ENCODE data around the gene P2RY11.

The P2RY11 gene

DNA sequence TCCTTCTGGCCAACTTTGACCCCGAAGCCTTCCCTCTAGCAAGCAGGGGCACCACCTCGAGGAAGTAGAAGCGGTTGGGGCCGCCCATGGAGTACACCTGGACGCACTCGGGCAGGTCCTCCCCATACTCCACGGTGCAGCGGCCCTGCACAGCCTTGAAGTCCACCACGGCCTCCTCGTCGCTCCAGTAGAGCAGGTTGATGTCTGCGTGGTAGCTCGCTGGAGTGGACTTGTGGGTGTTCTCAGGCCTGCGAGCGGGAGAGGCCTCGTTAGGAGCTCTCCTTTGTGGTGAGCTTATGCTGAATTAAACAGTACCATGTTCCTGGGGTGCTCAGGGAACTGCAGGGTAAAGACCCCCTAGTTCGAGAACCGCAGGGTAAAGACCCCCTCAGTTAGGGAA, 30.5 kb downstream of the P2RY11 start:
- no peak for DNase-seq

DNA sequence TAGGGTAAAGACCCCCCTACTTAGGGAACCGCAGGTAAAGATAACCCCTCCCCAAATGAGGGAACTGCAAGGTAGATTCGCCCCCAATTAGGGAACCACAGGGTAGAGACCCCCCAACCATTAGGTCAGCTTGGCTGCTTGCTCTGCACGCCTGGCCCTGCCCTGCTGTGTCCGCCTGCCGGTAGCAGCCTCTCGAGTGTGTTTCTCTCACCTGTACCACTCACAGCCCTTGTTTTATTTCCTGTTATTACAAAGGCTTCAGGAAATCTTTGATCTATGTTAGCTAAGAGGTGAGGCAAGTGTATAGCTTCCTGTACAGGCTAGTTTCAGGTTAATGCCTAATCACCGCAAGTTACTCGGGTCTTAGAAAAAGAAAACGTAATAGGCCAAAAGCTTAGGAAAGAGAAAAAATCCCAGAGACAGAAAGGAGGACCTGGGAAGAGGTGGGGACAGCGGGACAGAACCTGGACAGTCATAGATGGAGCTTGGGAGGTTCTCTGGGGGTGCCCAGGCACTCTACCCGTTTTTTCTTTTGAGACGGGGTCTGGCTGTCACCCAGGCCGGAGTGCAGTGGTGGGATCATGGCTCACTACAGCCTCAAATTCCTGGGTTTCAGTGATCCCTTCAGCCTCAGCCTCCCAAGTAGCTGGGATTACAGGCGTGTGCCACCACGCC, 31.3 kb downstream of the P2RY11 start:
- DNase-seq, result no peak

DNA sequence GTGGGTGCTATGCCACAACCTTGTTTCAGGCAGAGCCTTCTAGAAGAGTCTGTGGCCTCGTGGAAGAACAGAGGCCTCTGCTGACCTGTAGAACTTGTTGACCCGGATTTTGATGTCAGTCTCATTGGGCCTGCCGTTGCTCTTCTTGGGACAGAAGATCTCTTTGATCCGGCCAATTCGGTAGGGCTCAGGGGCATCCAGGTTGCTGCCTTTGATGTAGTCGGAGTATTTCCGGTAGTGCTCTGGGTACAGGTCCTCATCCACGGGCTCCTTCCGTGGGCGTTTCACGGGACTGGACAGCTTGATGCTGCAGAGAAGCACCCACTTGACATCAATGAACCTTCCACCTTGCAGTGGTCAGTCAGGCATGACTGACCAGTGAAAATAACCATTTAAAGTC, 32.2 kb downstream of the P2RY11 start:
- DNase-seq, result no peak

DNA sequence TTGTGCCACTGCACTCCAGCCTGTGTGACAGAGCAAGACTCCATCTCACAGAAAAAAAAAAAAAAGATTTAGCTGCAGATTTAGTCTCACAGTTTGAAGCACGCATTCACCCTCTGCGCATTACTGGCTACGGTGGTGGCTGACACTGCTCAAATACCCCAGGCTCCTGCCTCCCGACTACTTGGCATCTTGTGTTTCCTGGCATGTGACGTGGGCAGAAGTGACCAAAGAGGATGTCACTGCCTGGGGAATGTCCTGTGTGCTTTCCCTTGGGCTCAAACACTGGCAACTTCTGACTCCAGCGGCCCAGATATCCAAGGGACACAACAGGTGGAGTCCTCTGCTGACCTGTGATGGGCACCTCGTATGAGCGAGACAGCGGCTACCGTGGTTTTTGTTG, 32.9 kb downstream of the P2RY11 start:
- DNase-seq, result no peak

DNA sequence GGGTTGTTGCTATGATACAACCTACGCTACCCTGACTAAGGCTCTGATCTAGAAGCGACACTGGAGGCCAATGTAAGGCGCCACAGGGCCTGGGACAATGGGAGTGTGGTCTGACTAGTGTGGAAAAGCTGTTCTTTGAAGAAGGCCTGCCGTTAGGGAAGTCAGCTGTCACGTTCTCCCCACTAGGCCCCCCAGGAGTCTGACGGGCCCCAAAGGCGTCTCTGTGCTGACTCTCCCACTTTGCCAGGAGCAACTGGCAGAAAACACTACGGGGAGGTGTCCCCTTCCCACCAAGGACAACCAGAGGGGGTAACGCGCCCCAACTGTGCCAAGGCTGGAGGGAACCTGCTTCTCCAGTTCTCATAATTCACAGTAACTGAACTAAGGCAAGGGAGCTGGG, 33.5 kb downstream of the P2RY11 start:
- no peak for DNase-seq

DNA sequence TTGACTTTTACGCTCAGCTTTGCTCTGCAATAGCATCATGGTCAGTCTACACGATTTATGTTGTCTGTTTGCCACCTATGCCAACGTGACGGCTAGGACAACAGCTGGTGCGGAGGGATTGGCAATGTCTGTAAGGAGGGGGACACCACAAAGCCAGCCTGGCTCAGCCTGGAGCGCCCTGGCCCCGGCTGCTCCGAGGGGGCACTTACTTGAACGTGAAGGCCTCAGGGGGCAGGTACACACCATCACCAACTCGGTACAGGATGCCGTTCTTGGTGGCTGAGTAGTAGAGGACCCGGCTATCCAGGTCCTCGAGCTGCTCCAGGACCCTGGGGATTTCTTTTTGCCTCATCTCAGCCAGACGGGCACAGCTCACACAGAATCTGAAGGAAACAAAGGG, 34.6 kb downstream of the P2RY11 start:
- DNase-seq, result no peak

DNA sequence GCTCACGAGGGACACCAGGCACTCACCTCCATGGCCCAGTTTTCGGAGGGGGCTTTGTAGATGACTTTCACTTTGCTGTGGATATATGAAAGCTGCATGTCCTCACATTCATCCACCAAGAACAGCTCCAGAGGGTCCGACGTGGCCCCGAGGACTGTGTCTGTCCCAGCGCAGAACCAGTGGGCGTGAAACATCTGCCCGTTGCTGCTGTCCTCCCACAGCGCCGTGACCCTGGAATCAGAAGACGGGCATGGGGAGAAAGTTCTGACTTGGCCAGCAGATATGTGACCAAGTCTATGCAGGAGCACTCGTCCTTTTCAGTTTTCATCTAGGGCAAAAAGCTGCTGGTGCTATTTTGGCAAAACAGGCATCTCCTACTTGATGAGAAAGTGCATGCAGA, 37.9 kb downstream of the P2RY11 start:
- no peak for DNase-seq

DNA sequence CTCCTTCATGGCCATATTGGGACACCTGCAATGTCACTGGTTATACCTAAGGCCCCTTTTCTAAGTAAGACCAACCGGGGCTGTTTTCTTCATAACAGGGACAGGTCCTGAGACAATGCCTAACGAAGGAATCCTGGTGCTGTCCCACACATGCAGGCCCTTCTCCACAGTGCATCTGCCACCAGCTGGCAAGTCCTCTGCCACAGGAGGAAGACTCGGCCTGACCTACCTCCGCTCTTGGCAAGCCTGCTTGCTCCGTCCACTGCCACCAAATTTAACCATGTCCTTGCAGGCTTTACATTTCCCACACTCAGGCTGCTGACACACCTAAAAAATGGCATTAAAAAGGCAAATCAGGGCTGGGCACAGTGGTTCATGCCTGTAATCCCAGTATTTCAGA, 40.0 kb downstream of the P2RY11 start:
- DNase-seq, result no peak

DNA sequence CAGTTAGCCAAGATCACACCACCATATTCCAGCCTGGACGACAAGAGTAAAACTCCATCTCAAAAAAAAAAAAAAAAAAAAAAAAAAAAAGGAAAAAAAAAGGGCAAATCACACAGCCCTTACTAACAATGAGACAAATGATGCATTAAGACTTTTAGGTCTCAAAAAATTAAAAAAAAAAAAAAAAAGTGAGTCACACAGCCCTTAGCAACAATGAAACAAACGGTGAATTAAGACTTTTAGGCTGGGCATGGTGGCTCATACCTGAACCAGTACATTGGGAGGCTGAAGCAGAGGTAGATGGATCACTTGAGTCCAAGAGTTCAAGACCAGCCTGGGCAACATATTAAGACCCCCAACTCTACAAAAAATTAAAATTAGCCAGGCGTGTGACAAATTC, 40.6 kb downstream of the P2RY11 start:
- DNase-seq, result no peak

DNA sequence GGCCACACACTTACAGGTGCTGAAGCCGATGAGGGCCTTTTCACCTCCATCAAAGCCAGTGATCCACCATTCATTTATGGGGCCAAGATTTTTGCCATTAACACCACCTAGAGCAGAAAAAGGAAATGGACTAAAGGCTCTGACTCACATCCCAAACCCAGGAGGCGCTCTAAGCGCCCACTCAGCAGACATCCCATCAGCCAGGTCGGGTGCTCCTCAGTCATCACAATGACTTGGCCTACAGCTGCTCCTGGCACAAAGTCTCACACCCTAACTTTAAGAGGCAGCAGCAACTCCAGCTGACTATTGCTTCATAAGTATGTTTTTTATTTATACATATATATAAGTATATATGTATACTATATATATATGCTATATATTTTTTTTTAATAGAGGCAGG, 44.3 kb downstream of the P2RY11 start:
- DNase-seq, result no peak

DNA sequence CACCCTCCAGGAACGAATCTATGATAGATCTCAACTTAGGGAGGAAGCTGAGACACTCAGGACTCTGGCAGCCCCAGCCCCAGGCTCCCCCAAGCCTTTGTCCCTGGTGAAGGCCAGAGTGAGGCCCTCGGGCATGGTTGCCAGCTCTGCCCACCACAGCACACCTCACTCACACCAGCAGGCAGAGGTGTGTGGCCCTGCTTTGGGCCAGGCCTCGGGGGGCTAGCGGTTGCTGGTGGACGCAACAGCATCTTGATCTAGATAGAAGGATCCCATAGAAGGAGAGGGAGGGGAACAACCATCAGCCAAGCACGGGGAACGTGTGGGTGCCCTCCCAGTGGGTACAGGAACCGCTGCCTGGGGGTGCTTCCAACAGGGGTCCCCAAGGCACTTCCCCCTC, 46.6 kb downstream of the P2RY11 start:
- no peak for DNase-seq

DNA sequence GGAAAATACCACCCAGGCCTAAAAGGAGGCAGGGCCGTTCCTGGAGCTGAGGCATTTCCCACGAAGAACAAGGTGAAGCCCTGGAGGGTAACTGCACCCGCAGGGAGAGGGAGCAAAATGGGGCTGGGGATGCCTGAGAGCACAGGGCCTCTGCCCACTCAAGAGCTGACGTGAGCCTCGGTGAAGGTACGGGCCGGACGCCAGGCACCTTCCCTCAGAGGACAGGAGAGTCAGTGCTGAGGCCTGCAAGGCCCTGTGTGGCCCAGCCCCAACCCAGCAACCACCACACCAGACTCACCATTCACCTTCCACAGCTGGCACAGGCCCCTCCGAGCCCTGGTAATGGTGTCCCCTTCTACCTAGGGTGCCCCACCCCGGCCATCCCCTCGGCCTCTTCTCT, 47.0 kb downstream of the P2RY11 start:
- no peak for DNase-seq

DNA sequence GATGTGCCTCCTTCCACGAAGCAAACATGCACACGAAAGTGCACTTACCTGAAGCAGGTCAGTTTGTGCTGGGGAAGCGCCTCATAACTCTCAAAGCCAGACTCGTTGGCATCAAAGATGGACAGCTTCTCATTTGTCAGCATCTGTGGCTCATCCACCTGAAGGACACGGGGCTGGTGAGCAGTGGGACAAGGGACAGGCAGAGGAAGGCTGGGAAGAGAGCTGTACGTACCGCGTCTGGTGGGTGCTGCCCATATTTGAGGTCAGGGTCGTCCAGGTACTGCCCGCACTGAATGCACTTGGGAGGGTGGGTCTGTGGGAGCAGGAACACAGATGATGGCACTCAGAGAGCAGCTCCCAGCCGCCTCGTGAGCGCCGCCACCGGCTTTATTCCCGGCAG, 48.1 kb downstream of the P2RY11 start:
- DNase-seq, result no peak

DNA sequence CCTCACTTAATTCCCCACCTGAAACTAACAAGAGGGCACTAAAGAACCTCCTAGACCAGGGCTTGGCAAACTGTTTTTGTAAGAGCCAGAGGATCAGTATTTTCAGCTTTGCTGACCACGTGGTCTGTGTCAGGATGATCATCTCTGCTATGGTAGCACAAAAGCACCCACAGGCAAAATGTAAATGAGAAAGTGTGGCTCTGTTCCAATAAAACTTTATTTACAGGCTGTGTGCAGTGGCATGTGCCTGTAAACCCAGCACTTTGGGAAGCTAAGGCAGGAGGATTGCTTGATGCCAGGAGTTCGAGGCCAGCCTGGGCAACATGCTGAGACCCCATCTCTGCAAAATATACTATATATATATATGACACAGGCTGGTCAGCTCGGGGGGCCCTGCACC, 52.0 kb downstream of the P2RY11 start:
- DNase-seq, result no peak

All from fibroblast of upper back skin (primary cell).